ENCODE measurements around the gene NT5C1B.

The NT5C1B gene

DNA sequence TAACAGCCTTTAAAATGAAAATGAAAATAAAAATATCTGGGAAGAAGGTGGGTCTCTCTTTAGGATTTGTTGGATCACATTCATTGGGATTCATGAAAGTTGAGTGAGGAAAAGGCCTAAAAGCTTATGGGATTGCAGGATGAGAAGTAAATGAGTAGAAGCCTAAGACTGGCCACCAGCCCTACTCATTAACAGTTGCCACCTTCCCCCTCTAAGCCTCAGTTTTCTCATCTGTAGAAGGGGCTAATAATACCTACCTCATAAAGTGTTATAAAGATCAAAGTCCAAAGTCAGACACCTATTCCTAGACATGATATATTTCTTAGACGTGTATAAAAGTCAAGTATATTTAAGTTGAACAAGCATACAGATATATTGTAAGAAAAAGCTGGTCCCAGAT is 52.7 kb downstream of the NT5C1B start:
- H3K4me3 Mint-ChIP-seq = no peak overlapping the region
- H3K27ac Mint-ChIP-seq = no peak overlapping the region
- H3K9me3 Mint-ChIP-seq = peaks cover 5% of the 10 kb centered on the region
- peaks cover 10% of the 10 kb centered on the region for H3K27me3 Mint-ChIP-seq (ENCODE audit: low read depth)
- peaks cover 9% of the 10 kb centered on the region for H3K4me1 Mint-ChIP-seq
- TF ChIP-seq CTCF (IDR thresholded peaks at IDR 0.05; ENCODE audit: unreplicated experiment in 3 of 3) = no peak
- H3K36me3 Mint-ChIP-seq (ENCODE audit: low read depth) = peaks cover 2% of the 10 kb centered on the region

- H3K9me3 Mint-ChIP-seq = peaks cover 4% of the 10 kb centered on the region
- TF ChIP-seq CTCF (IDR thresholded peaks at IDR 0.05; ENCODE audit: unreplicated experiment in 3 of 3) = no peak
- H3K27ac Mint-ChIP-seq = no peak overlapping the region
- H3K4me1 Mint-ChIP-seq = peaks cover 9% of the 10 kb centered on the region
- no peaks in the 10 kb centered on the region for H3K36me3 Mint-ChIP-seq (ENCODE audit: low read depth)
- H3K4me3 Mint-ChIP-seq = no peak overlapping the region
- peaks cover 13% of the 10 kb centered on the region for H3K27me3 Mint-ChIP-seq (ENCODE audit: low read depth)
Measured at GRCh38 chr2:18536100-18536499, 53.3 kb downstream of the NT5C1B start.

GRCh38 chr2:18531194-18531593 is 58.2 kb downstream of the NT5C1B start:
- H3K4me1 Mint-ChIP-seq = peaks cover 7% of the 10 kb centered on the region
- no peaks in the 10 kb centered on the region for H3K9me3 Mint-ChIP-seq
- H3K4me3 Mint-ChIP-seq = no peak overlapping the region
- H3K27me3 Mint-ChIP-seq (ENCODE audit: low read depth) = peaks cover 18% of the 10 kb centered on the region
- no peaks in the 10 kb centered on the region for H3K36me3 Mint-ChIP-seq (ENCODE audit: low read depth)
- no peak overlapping the region for H3K27ac Mint-ChIP-seq
- no peak for TF ChIP-seq CTCF (IDR thresholded peaks at IDR 0.05; ENCODE audit: unreplicated experiment in 3 of 3)

- Mint-ChIP-seq H3K4me3 (no peak overlapping the region), H3K36me3 (ENCODE audit: low read depth) (no peaks in the 10 kb centered on the region), H3K27ac (no peak overlapping the region), H3K27me3 (ENCODE audit: low read depth) (peaks cover 11% of the 10 kb centered on the region), H3K4me1 (peaks cover 14% of the 10 kb centered on the region), H3K9me3 (no peaks in the 10 kb centered on the region)
- no peak for TF ChIP-seq CTCF (IDR thresholded peaks at IDR 0.05; ENCODE audit: unreplicated experiment in 3 of 3)
Measured at GRCh38 chr2:18527822-18528221, 61.5 kb downstream of the NT5C1B start.

DNA sequence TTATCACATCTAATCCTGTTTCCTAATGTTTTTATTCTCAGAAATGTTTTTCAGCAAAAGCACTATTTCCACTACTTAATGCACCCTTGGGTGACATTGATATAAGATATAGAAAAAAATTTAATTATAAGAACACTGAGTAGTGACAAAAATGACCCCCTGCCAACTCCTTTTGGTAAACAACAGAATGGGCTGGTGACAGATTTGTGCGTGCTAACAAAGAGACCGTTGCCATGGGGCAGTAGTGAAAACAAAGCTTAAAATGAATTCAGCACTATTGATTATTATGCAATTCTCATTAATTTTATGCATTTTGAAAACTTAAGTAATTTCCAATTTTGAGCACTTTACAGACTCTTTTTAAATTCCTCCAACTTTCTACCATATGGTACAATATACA is 62.0 kb downstream of the NT5C1B start:
- Mint-ChIP-seq H3K36me3 (ENCODE audit: low read depth) (no peaks in the 10 kb centered on the region), H3K4me3 (no peak overlapping the region), H3K27me3 (ENCODE audit: low read depth) (peaks cover 11% of the 10 kb centered on the region), H3K27ac (no peak overlapping the region), H3K9me3 (no peaks in the 10 kb centered on the region), H3K4me1 (peaks cover 19% of the 10 kb centered on the region)
- no peak for TF ChIP-seq CTCF (IDR thresholded peaks at IDR 0.05; ENCODE audit: unreplicated experiment in 3 of 3)

- Mint-ChIP-seq H3K27me3 (ENCODE audit: low read depth) (peaks cover 12% of the 10 kb centered on the region), H3K4me3 (no peak overlapping the region), H3K27ac (peak overlapping the region in 2 of 3 experiments; percentile 20 to 48), H3K4me1 (peaks cover 28% of the 10 kb centered on the region), H3K9me3 (no peaks in the 10 kb centered on the region), H3K36me3 (ENCODE audit: low read depth) (no peaks in the 10 kb centered on the region)
- no peak for TF ChIP-seq CTCF (IDR thresholded peaks at IDR 0.05; ENCODE audit: unreplicated experiment in 3 of 3)
Measured at GRCh38 chr2:18526429-18526828, 62.9 kb downstream of the NT5C1B start.
